C4-2B (cell line): Measurements from ENCODE around the gene MYCT1.

Experiments used
- H3K27ac ChIP-seq: fragments of 450-650 bp; 2 replicates; pipeline ENCODE4 v1.5.1; 2017
- CTCF ChIP-seq: fragments of 450-650 bp; conservative IDR thresholded peaks from 2 replicates; pipeline ENCODE4 v1.5.1; 2017; ENCODE audit warnings: mild to moderate bottlenecking
- ZFX ChIP-seq: fragments of 450-650 bp; IDR thresholded peaks from 2 replicates; pipeline ENCODE4 v1.6.1; 2017

The MYCT1 gene

DNA sequence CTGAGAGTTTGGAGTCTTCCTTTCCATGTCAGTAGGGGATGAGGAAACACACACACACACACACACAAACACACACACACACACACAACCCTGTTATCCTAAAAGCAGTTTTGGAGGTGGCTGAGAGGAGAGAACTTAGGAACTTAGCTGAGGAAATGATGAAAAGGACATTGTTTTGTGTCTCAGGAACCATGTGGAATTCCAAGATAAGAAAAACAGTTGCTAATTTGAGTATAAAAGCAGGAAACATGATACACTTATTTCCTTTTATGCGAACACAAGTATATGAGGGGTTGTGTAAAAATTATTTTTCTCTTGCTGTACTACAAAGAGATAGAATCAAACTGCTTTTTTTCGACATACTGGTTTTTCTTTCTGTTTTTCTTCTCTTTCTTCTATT is at the start of gene MYCT1:
Gene MYCT1, plus strand, starts transcription at position 264 of the 400 bp plus-strand sequence. Its CDS starts 6 bp downstream, at position 270.
- no peak within 1 kb of the TSS for H3K27ac ChIP-seq
- TF ChIP-seq ZFX (no peak), CTCF (no peak)

GRCh38 chr6:152648105-152648504 is 49.6 kb upstream of the MYCT1 start:
- H3K27ac ChIP-seq: no peak overlapping the region
- no peak for TF ChIP-seq CTCF
- no peak for TF ChIP-seq ZFX

- no peak for TF ChIP-seq ZFX
- no peak for TF ChIP-seq CTCF
- H3K27ac ChIP-seq: no peak overlapping the region
These were observed 45.7 kb upstream of the MYCT1 start for GRCh38 chr6:152651986-152652385.

- no peak overlapping the region for H3K27ac ChIP-seq
- TF ChIP-seq ZFX (no peak), CTCF (no peak)
These were observed 35.9 kb upstream of the MYCT1 start for GRCh38 chr6:152661776-152662175.

DNA sequence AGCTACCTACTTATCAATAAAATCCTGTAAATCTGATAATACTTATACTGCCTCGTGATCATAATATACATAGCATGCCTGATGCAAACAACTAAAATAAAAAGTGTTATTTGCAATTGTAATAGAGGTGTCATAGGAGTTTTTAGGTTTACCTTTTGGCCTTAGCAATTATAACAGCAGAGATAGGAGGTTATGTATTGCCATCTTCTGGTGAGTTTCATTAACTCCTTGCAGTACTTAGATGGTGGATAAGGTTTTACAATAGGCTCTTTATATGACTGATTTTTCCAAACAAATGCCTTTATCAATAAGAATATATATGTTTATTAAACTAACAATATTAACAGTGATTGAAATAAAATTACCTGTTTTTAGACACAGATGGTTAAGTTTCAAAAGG is 27.8 kb upstream of the MYCT1 start:
- H3K27ac ChIP-seq: no peak overlapping the region
- no peak for TF ChIP-seq ZFX
- TF ChIP-seq CTCF: peak; percentile 35

DNA sequence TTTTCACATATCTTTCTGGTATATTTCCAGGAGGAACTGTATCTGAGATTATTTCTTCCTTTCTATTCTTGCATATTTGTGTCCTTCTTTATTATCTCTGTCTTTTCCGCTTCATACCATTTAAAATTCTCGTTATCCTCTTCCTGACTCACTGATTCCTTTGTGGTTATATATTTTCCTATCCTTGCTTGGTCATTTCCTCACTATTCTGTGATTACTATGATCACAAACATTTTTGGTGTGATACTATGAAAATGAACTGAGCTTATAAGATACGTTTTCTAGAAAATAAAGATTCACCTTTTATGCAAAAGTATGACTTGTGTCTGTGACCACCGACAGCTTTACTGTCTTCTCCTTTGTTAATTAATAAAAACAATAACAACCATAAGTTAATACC is 26.5 kb upstream of the MYCT1 start:
- no peak overlapping the region for H3K27ac ChIP-seq
- no peak for TF ChIP-seq CTCF
- no peak for TF ChIP-seq ZFX

GRCh38 chr6:152673236-152673635 is 24.5 kb upstream of the MYCT1 start:
- no peak for TF ChIP-seq ZFX
- no peak for TF ChIP-seq CTCF
- H3K27ac ChIP-seq: no peak overlapping the region
